Midbrain (tissue), 1 donor: ENCODE results near the gene ADTRP.

Source experiments
- DNase-seq: peaks from one replicate; lab custom pipeline; 2025; lab: John Stamatoyannopoulos, UW

Gene ADTRP

DNA sequence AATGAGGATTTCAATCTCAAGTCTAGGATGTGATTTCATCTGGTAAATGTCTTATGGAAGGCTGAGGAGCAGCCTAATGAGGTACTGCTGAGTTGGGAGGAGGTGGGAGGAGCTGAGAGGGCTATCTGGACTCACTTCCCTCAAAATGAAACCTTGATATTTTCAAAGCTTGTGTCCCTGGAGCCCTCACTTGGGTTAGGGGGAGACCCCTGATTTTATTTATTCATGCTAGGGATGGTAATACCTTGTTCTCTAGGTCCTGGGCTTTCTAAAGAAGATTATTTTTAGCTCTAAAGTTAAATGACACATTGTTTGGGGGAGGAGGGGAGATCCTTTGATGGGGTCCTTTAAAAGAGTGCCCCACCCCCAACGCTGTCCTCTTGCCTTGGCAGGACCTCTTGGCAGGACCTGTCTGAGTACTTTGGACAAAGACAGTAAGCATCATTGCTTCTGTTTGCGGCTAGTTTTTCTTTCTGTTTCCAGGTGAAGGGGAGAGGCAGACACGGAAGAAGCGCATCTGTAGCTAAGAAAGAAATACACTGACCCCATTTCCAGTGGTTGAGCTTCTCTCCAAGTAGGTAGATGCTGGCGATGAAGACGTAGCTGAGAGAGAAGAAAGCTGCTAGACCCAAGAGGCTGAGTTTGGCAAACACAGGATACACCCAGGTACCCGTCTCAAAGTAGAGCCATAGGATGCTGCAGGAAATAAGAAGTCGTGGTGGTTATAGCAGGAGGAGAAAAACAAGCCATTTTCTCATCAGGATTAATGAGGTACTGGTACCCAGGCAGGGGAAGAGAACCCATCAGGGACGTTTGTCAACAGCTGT, 55.6 kb downstream of the ADTRP start:
- no peak for DNase-seq

DNA sequence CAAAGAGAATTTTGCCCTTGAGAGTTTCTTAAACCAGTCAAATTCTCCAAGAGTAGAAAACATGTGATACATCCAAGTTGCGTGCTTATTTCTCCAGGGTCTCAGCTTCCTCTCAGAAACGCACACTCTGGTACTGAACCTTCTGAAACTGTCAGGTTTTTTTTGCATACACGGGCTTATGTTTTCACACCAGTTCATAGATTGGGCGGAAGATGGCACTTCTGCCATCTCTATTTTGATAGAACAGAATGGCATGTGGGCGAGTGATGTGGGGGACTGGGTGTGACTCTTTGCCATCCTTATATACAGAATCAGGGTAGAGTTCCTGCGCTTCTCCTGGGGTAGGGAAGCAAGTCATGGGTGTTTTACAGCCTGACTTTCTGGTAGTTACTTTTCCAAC, 56.4 kb downstream of the ADTRP start:
- DNase-seq, result no peak

GRCh38 chr6:11718463-11718862, 60.1 kb downstream of the ADTRP start:
- no peak for DNase-seq

DNA sequence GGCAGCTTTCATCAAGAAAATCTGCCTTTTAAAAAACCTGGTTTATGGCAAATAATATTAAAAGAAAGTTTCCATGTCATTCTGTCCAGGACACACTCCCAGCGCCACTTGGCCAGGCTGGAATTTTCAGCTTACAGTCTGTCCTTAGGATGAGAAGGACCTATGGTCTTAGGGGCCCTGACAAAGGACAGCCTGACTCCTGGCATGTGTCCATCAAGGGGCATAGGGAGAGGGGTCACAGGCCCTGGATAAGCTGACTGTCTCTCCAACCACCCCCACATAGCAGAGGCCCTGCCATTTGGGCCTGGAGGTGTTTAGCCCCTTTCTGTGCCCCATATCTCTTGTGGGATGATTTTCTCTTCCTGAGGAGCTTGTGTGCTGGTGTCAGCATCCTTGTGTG, 60.6 kb downstream of the ADTRP start:
- no peak for DNase-seq

DNA sequence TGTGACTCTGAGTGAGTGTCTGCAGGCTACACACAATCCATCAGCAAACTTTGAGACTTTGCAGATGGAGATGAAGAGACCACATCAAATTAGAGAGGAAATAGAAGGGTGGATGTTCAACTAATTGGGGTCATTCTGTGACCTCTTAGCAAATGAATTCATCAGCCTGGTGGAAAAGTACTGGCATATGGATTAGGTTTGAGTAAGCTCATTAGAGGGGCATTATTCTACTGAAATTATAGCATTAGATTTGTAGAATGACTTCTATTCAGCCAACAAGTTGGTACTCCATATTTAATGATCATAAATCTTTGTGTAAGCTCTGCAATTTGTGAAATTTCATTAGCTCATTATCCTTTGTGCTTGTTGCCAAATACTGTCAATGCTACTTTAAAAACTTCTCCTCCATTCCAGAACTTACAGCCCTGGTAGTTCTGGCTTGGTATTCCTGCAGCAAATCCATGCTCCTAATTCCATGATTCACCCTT, 63.8 kb downstream of the ADTRP start:
- DNase-seq, result no peak

- DNase-seq, result no peak
Measured at GRCh38 chr6:11714116-11714797, 64.3 kb downstream of the ADTRP start.

GRCh38 chr6:11712760-11713159, 65.8 kb downstream of the ADTRP start:
- no peak for DNase-seq

DNA sequence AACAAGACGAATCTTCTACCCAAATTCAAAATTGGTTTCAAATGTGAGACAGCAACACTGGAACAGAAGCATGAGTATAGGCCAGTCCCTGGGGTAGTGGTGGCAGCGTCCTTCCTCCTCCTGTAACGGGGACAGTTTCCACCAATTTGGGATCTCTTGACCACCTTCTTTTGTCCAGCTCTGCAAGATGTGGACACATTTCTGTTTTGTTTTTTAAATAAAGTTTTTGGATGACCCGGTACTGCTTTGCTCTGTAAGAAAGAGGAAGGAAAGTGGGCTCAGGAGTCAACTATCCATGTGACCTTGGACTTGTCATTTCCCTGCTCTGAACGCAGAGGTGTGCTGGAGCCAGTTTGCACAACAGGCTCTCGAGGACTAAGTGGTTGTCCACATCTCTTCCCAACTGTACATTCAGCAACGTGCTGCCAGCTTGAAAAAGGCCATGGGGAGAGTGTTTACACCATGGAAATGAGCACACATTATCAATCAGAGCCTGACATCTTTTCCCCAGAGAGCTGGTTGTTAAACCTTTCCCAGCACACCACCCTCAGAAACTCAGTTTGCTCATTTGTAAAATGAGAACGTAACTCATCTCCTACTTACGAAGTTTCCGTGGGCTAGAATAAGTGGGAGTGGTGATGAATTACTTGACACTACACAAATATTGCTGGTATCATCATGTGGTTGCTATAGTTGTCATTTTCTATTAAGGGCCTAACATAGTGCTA, 66.5 kb downstream of the ADTRP start:
- no peak for DNase-seq

DNA sequence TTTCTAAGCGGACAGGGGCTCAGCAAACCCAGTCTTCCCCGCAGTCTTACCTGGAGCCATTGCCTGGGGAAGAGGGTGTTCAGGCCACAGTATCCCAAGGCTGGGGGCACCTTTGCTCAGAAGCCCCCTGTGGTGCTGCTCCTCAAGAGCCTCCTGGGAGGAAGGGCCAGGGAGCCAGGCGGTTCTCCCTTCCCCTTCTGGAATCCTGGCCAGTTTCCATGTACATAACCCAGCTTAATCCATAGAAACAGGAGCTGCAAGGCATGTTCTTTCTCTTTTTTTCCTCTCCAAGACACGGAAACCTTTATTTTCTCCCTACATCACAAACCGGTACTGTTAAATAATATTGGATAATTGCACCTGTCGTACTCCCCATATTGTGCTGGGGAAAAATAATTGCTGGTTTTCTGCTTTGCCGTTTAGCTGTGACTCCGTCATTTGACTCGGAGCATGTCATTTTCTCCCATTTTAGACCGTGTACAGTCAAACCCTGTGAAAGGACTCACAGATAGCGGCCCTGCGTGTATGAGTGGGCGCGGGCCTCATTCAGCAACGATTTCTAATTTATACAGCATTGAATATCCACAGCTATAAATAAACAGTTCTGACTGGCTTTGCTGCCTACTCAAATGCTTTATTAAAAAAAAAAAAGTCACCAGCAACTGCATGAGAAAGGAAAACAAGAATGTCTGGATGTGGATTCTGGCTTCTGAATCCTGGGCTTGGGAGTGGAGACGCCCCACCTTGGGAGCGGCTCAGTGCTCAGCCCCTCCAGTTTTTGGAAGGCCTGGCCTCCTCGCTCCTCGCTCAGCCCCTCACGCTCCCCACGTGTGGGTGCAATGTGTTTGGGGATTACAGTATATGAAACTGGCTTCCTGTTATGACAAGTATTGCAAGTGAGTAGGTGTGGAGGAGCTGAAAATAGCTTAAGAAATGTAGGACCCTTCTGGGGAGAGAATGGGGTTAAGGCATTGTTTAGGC, 67.3 kb downstream of the ADTRP start:
- DNase-seq, result no peak

DNA sequence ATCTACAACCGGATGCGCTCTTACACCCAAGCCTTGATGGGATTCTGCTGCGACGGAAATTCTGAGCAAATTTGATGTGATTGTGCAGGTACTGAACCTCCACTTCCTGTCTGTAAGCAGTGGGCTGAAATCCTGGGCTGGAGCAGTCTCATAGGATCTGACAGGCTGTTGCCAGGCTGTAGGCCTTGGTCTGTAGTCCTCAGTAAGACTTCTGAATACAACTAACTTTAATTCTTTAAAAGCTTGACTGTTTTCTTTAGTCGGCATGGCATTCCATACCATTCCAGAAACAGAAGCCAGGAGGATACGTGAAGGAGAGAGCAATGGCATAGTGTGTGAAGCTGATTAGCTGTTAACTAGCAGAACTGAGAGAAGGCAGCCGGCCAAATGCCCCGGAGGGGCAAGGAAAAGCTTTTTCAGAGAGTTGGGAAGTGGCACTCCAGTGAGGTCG, 68.3 kb downstream of the ADTRP start:
- DNase-seq, result no peak

DNA sequence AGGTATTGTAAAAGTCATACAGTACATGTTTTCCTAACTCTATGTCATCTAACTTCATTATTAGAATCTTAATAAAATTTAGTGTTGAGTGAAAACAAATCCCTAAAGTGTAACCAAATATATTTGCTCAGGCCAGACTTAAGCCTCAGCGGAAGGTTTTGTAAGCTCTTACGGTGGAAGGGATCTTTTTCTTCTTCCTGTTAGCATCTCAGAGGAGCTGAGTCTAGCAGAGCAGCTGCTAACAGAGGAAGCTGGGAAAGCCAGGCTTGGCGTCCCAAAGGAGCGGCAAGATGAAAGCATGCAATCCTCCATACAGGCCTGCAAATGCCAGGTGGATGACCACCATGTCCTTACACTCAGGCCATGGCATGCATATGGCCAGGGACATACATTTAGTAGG, 72.4 kb downstream of the ADTRP start:
- DNase-seq, result no peak

DNA sequence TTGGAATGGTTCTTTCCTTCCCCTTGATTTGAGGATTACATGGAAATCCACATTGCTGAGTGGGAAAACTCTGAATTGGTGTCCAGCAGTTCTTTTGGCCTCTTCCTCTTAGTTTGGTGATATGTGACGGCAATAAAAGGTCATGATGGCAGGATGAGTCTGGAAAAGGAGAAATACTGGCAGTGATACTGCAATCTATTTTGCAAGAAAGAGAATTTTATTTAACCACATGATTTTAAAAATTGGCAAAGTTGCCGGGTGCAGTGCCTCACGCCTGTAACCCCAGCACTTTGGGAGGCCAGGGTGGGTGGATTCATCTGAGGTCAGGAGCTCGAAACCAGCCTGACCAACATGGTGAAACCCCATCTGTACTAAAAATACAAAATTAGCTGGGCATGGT, 73.1 kb downstream of the ADTRP start:
- no peak for DNase-seq

GRCh38 chr6:11705069-11705468, 73.5 kb downstream of the ADTRP start:
- no peak for DNase-seq

GRCh38 chr6:11703725-11704124, 74.9 kb downstream of the ADTRP start:
- no peak for DNase-seq

GRCh38 chr6:11702500-11703130, 76.0 kb downstream of the ADTRP start:
- no peak for DNase-seq

GRCh38 chr6:11702089-11702488, 76.5 kb downstream of the ADTRP start:
- DNase-seq, result no peak

GRCh38 chr6:11701573-11701972, 77.0 kb downstream of the ADTRP start:
- DNase-seq, result no peak

DNA sequence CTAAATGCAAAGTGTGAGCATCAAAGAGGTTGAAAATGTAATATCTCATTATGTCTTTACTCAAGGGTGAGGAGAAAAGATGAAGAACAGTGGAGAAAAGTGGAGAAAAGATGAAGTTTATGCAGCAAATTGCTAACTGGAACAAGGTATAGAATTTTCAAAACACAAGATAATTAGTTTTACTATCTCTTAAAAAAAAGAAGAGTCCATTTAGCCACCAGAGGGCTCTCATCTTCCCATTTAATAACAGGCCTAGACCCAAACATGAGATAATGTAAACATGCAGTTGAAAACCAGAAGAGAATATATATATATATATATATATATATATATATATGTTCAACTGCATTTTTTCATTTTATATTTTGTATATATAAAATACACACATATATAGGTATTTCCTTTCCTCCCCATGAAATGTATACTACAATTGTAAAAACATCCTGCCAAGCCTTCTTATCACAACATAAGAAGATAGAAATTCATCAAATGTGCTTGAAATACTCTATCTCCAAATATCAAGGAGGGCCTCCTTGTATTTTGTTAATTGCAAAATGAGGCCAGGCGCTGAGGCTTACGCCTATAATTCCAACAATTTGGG, 78.4 kb downstream of the ADTRP start:
- DNase-seq, result peak; percentile 17

GRCh38 chr6:11699576-11699975, 79.0 kb downstream of the ADTRP start:
- DNase-seq, result no peak
